Tibial nerve (tissue), 4 donors: ENCODE measurements around the gene GALNT13. TPM values are rescaled to one million over a fixed set of nuclear protein-coding genes. Genes with fewer than 3 reads are reported as not detected.

ENCODE experiments used
- DNase-seq, 2 donors: peaks; one replicate each; pipeline ENCODE4 v3.0.0-alpha.2; 2019; ENCODE audit warnings: low spot score in 2 of 2
- H3K27ac ChIP-seq, 4 donors: fragments of 200-600 bp; sonication (generic) in 3 of 4; one replicate each; pipeline ENCODE4 v1.5.1; 2017 to 2019; ENCODE audit warnings: mild to moderate bottlenecking in 1 of 4
- H3K27me3 ChIP-seq, 2 donors: fragments of 200-600 bp; sonication (generic) in 1 of 2; one replicate each; pipeline versions ENCODE4 v1.5.1 to v1.6.0; 2017 to 2019
- H3K36me3 ChIP-seq, 3 donors: fragments of 200-600 bp; sonication (generic); one replicate each; pipeline ENCODE4 v1.5.1; 2018 to 2019
- H3K4me1 ChIP-seq, 4 donors: fragments of 200-600 bp; sonication (generic) in 3 of 4; one replicate each; pipeline ENCODE4 v1.5.1; 2017 to 2019
- H3K4me3 ChIP-seq, 4 donors: fragments of 200-600 bp; sonication (generic) in 3 of 4; one replicate each; pipeline ENCODE4 v1.5.1; 2017 to 2019; ENCODE audit warnings: mild to moderate bottlenecking in 1 of 4, moderate library complexity in 1 of 4
- H3K9me3 ChIP-seq, 4 donors: fragments of 200-600 bp; sonication (generic) in 3 of 4; one replicate each; pipeline ENCODE4 v1.5.1; 2017 to 2019
- CTCF ChIP-seq, 5 experiments: fragments of 200-600 bp in 3 of 5; fragments of 450-650 bp in 2 of 5; sonication (generic) in 3 of 5; IDR thresholded peaks; one replicate each; pipeline ENCODE4 v1.5.1; 2016 to 2019; ENCODE audit warnings: antibody characterized with exemption in 5 of 5, mild to moderate bottlenecking in 3 of 5, moderate library complexity in 2 of 5
- EP300 ChIP-seq, 2 donors: sonication (generic); formaldehyde crosslinking; IDR thresholded peaks; one replicate each; pipeline ENCODE4 v1.6.1; 2017; ENCODE audit warnings: antibody characterized with exemption in 2 of 2, mild to moderate bottlenecking in 1 of 2
- POLR2A ChIP-seq, 2 donors: fragments of 450-650 bp; IDR thresholded peaks; one replicate each; pipeline ENCODE4 v1.6.1; 2017; ENCODE audit warnings: antibody characterized with exemption in 2 of 2, mild to moderate bottlenecking in 2 of 2, moderate library complexity in 2 of 2
- WGBS, 2 donors: methylation state at CpG; one replicate each; pipeline ENCODE4 v1.1.5; 2018; 5-methylcytosine and 5-hydroxymethylcytosine counted together
- total RNA-seq, 4 donors: library from RNA; depleted of rRNA; stranded (reverse); fragments of >200 nt; gene quantifications; one replicate each; pipeline ENCODE4 v1.1.0, GENCODE V29; 2016

The GALNT13 gene
- total RNA-seq, 4 donors from 2014 or later: under 0.01 to 3.1 (median 1.3) TPM; not detected in 1

- no peak overlapping the region for H3K27ac ChIP-seq
- H3K4me3 ChIP-seq: no peak overlapping the region
- H3K27me3 ChIP-seq: no peaks in the 10 kb centered on the region
- TF ChIP-seq EP300 (IDR thresholded peaks at IDR 0.05): no peak
- no peak for TF ChIP-seq POLR2A (IDR thresholded peaks at IDR 0.05)
- TF ChIP-seq CTCF (IDR thresholded peaks at IDR 0.05): no peak
- no peak for DNase-seq
- no peaks in the 10 kb centered on the region for H3K4me1 ChIP-seq
- no peaks in the 10 kb centered on the region for H3K36me3 ChIP-seq
- H3K9me3 ChIP-seq: no peaks in the 10 kb centered on the region
Observed at GRCh38 chr2:153891051-153891450, 19.3 kb downstream of the GALNT13 start.

GRCh38 chr2:153912798-153913396 is 41.2 kb downstream of the GALNT13 start:
- no peak overlapping the region for H3K27ac ChIP-seq
- TF ChIP-seq EP300 (IDR thresholded peaks at IDR 0.05): no peak
- TF ChIP-seq CTCF (IDR thresholded peaks at IDR 0.05): no peak
- no peak for TF ChIP-seq POLR2A (IDR thresholded peaks at IDR 0.05)
- WGBS, 2 donors: 71 to 88% methylated on average over 3 of the region's 3 CpGs
- no peak for DNase-seq
- no peaks in the 10 kb centered on the region for H3K4me1 ChIP-seq
- no peak overlapping the region for H3K4me3 ChIP-seq
- no peaks in the 10 kb centered on the region for H3K36me3 ChIP-seq
- no peaks in the 10 kb centered on the region for H3K27me3 ChIP-seq
- H3K9me3 ChIP-seq: peaks cover 0 to 12% (median 0%) of the 10 kb centered on the region in 4 donors

GRCh38 chr2:153917570-153917969 is 45.8 kb downstream of the GALNT13 start:
- TF ChIP-seq CTCF (IDR thresholded peaks at IDR 0.05) (no peak), EP300 (IDR thresholded peaks at IDR 0.05) (no peak), POLR2A (IDR thresholded peaks at IDR 0.05) (no peak)
- no peak for DNase-seq
- no peak overlapping the region for H3K27ac ChIP-seq
- no peaks in the 10 kb centered on the region for H3K9me3 ChIP-seq
- no peak overlapping the region for H3K4me3 ChIP-seq
- H3K36me3 ChIP-seq: no peaks in the 10 kb centered on the region
- H3K27me3 ChIP-seq: no peaks in the 10 kb centered on the region
- H3K4me1 ChIP-seq: no peaks in the 10 kb centered on the region

- Histone ChIP-seq H3K27ac (no peak overlapping the region), H3K36me3 (no peaks in the 10 kb centered on the region), H3K4me3 (no peak overlapping the region), H3K4me1 (no peaks in the 10 kb centered on the region), H3K27me3 (no peaks in the 10 kb centered on the region), H3K9me3 (no peaks in the 10 kb centered on the region)
- no peak for DNase-seq
- no peak for TF ChIP-seq CTCF (IDR thresholded peaks at IDR 0.05)
- no peak for TF ChIP-seq POLR2A (IDR thresholded peaks at IDR 0.05)
- TF ChIP-seq EP300 (IDR thresholded peaks at IDR 0.05): no peak
Observed at GRCh38 chr2:153935511-153935910, 63.8 kb downstream of the GALNT13 start.

GRCh38 chr2:153939124-153939796 is 67.5 kb downstream of the GALNT13 start:
- H3K27ac ChIP-seq: no peak overlapping the region
- H3K36me3 ChIP-seq: no peaks in the 10 kb centered on the region
- no peaks in the 10 kb centered on the region for H3K27me3 ChIP-seq
- no peak for DNase-seq
- 58 to 65% methylated on average over 3 of the region's 3 CpGs for WGBS, 2 donors
- H3K4me1 ChIP-seq: no peaks in the 10 kb centered on the region
- TF ChIP-seq POLR2A (IDR thresholded peaks at IDR 0.05) (no peak), EP300 (IDR thresholded peaks at IDR 0.05) (no peak), CTCF (IDR thresholded peaks at IDR 0.05) (no peak)
- no peak overlapping the region for H3K4me3 ChIP-seq
- H3K9me3 ChIP-seq: no peaks in the 10 kb centered on the region
